Endodermal cell (in vitro differentiated cells): Measurements from ENCODE around the gene TAF11L11. TPM values are rescaled to one million over a fixed set of nuclear protein-coding genes. Genes with fewer than 3 reads are reported as not detected.
"Not testable (repeated sequence)": the region's sequence is repeated elsewhere in the genome, so short reads cannot be mapped to it uniquely, and the experiment has no call there.

ENCODE experiments used
- DNase-seq: peaks from one replicate; pipeline ENCODE4 v3.0.0-alpha.2; 2017
- H3K27ac ChIP-seq: 2 replicates; pipeline ENCODE4 v1.5.1; 2013; ENCODE audit warnings: mild to moderate bottlenecking, low read depth, low read length, moderate library complexity
- H3K27me3 ChIP-seq: 2 replicates; pipeline ENCODE4 v1.6.1; 2013; ENCODE audit warnings: mild to moderate bottlenecking, low read length, moderate library complexity; ENCODE audit not compliant: insufficient read depth, control insufficient read depth, poor library complexity, severe bottlenecking
- H3K36me3 ChIP-seq: 2 replicates; pipeline ENCODE4 v1.7.0; 2013; ENCODE audit warnings: mild to moderate bottlenecking, low read length, moderate library complexity; ENCODE audit not compliant: control insufficient read depth, insufficient read depth
- H3K4me1 ChIP-seq: one replicate; pipeline ENCODE4 v1.7.0; 2013; ENCODE audit warnings: low read length; ENCODE audit not compliant: control insufficient read depth, insufficient read depth
- H3K4me3 ChIP-seq: 2 replicates; pipeline ENCODE4 v1.5.1; 2013; ENCODE audit warnings: mild to moderate bottlenecking, low read length, moderate library complexity
- H3K9ac ChIP-seq: 2 replicates; pipeline ENCODE4 v1.6.1; 2013; ENCODE audit warnings: mild to moderate bottlenecking, low read length, moderate library complexity; ENCODE audit not compliant: poor library complexity, severe bottlenecking; ENCODE audit errors: extremely low read depth
- H3K9me3 ChIP-seq: 2 replicates; pipeline ENCODE4 v1.6.1; 2013; ENCODE audit warnings: mild to moderate bottlenecking, low read length, moderate library complexity; ENCODE audit not compliant: control insufficient read depth
- H3K27ac Mint-ChIP-seq: 2 replicates; pipeline ENCODE4 v1.8.0; 2020; ENCODE audit warnings: mixed read lengths
- H3K27me3 Mint-ChIP-seq: 2 replicates; pipeline ENCODE4 v1.8.0; 2021; ENCODE audit warnings: mild to moderate bottlenecking, mixed read lengths; ENCODE audit not compliant: insufficient read depth
- H3K36me3 Mint-ChIP-seq: 2 replicates; pipeline ENCODE4 v1.8.0; 2020; ENCODE audit warnings: low read depth, mixed read lengths
- H3K4me1 Mint-ChIP-seq: 2 replicates; pipeline ENCODE4 v1.8.0; 2020; ENCODE audit warnings: mixed read lengths
- H3K4me3 Mint-ChIP-seq: 2 replicates; pipeline ENCODE4 v1.8.0; 2020; ENCODE audit warnings: mild to moderate bottlenecking, moderate library complexity, mixed read lengths
- H3K9me3 Mint-ChIP-seq: 2 replicates; pipeline ENCODE4 v1.8.0; 2020; ENCODE audit warnings: mild to moderate bottlenecking, mixed read lengths
- WGBS, 2 experiments: methylation state at CpG; one replicate each; pipeline versions ENCODE4 v1.1.5 to v1.1.7; 2013; ENCODE audit warnings: missing lambda C conversion rate in 2 of 2, mixed read lengths in 1 of 2; ENCODE audit not compliant: insufficient coverage in 1 of 2, insufficient read length in 1 of 2; 5-methylcytosine and 5-hydroxymethylcytosine counted together
- long read RNA-seq, 4 experiments: library from polyadenylated mRNA in 2 of 4; library from RNA in 1 of 4; library from capped mRNA in 1 of 4; stranded (forward) in 3 of 4; unstranded in 1 of 4; transcript quantifications; one replicate each; pipeline ENCODE4 v2.0.0, GENCODE V29; 2020 to 2021; ENCODE audit warnings: inconsistent platforms in 1 of 4
- polyA plus RNA-seq, 2 experiments: library from polyadenylated mRNA; stranded (reverse); fragments of 50-300 nt; gene quantifications; one replicate each; pipeline ENCODE4 v1.2.3, GENCODE V29; 2013
- total RNA-seq, 2 donors: library from RNA; stranded (reverse); fragmentation: NEBNext Ultra II Directional in 1 of 2; extraction: Animal tissue kit (Norgen Biotek cat#: 25700) in 1 of 2; gene quantifications; 2 replicates in 1 of 2; 3 replicates in 1 of 2; pipeline ENCODE4 v1.2.1, GENCODE V29; 2021

Gene TAF11L11
- not detected for total RNA-seq
- not detected for polyA plus RNA-seq (2013, experiment 1 of 2)
- polyA plus RNA-seq (2013, experiment 2 of 2): not detected
- long read RNA-seq, experiment 1: 0 reads
- long read RNA-seq, experiment 2: 0 reads
- long read RNA-seq, experiment 3: 0 reads
- long read RNA-seq, experiment 4: 0 reads

- 95% methylated on average over 5 of the region's 6 CpGs; no CpG with 5 or more reads in 1 of the 2 experiments for WGBS, 2 experiments
- H3K9me3 ChIP-seq, H3K36me3 ChIP-seq, H3K27ac Mint-ChIP-seq, H3K4me3 ChIP-seq, H3K27me3 ChIP-seq, H3K27me3 Mint-ChIP-seq, H3K36me3 Mint-ChIP-seq, H3K9ac ChIP-seq, H3K4me3 Mint-ChIP-seq, H3K27ac ChIP-seq, H3K4me1 Mint-ChIP-seq, H3K9me3 Mint-ChIP-seq, H3K4me1 ChIP-seq, DNase-seq: not testable (repeated sequence)
These were observed at the start of gene TAF11L11 for GRCh38 chr5:17603880-17604279. TAF11L11 (plus strand) TSS chr5:17604183.

GRCh38 chr5:17585658-17586057, 18.3 kb upstream of the TAF11L11 start, which contains the start of gene TAF11L7:
TAF11L7 (minus strand) TSS chr5:17585758.
- WGBS, 2 experiments: no CpG with 5 or more reads among the region's 16 CpGs
- not testable (repeated sequence) for H3K36me3 Mint-ChIP-seq, H3K4me1 ChIP-seq, H3K4me1 Mint-ChIP-seq, H3K9me3 ChIP-seq, H3K36me3 ChIP-seq, H3K27me3 Mint-ChIP-seq, H3K9me3 Mint-ChIP-seq, H3K4me3 ChIP-seq, H3K4me3 Mint-ChIP-seq, H3K9ac ChIP-seq, H3K27ac Mint-ChIP-seq, DNase-seq, H3K27me3 ChIP-seq, H3K27ac ChIP-seq

GRCh38 chr5:17590860-17591259, 13.1 kb upstream of the TAF11L11 start, which contains the start of gene TAF11L8:
TAF11L8 (minus strand) TSS chr5:17590960.
- H3K27ac ChIP-seq, H3K27me3 Mint-ChIP-seq, H3K9ac ChIP-seq, DNase-seq, H3K4me3 Mint-ChIP-seq, H3K27me3 ChIP-seq, H3K9me3 ChIP-seq, H3K4me1 ChIP-seq, H3K4me1 Mint-ChIP-seq, H3K36me3 Mint-ChIP-seq, H3K36me3 ChIP-seq, H3K4me3 ChIP-seq, H3K27ac Mint-ChIP-seq, H3K9me3 Mint-ChIP-seq: not testable (repeated sequence)
- WGBS, 2 experiments: no CpG with 5 or more reads among the region's 16 CpGs

- WGBS, 2 experiments: no CpG with 5 or more reads among the region's 15 CpGs
- H3K4me1 Mint-ChIP-seq: not testable (repeated sequence)
These were observed 9.7 kb upstream of the TAF11L11 start, which contains the start of gene TAF11L9 for GRCh38 chr5:17594255-17594654. TAF11L9 (minus strand) TSS chr5:17594394.

GRCh38 chr5:17597728-17598127, 6.3 kb upstream of the TAF11L11 start, which contains the start of gene TAF11L10:
TAF11L10 (minus strand) TSS chr5:17597828.
- not testable (repeated sequence) for H3K27me3 ChIP-seq, H3K9me3 ChIP-seq, H3K36me3 ChIP-seq, H3K9me3 Mint-ChIP-seq, H3K27ac ChIP-seq, H3K4me3 ChIP-seq, DNase-seq, H3K4me1 ChIP-seq, H3K4me1 Mint-ChIP-seq, H3K4me3 Mint-ChIP-seq, H3K36me3 Mint-ChIP-seq, H3K27me3 Mint-ChIP-seq, H3K27ac Mint-ChIP-seq, H3K9ac ChIP-seq
- no CpG with 5 or more reads among the region's 15 CpGs for WGBS, 2 experiments

More at GRCh38 chr5:17594255-17594654, 9.7 kb upstream of the TAF11L11 start, which contains the start of gene TAF11L9:
- H3K4me3 Mint-ChIP-seq, H3K36me3 Mint-ChIP-seq, H3K4me1 ChIP-seq, H3K27ac ChIP-seq, DNase-seq, H3K9me3 Mint-ChIP-seq, H3K4me3 ChIP-seq, H3K27ac Mint-ChIP-seq, H3K27me3 Mint-ChIP-seq, H3K27me3 ChIP-seq, H3K9ac ChIP-seq, H3K36me3 ChIP-seq, H3K9me3 ChIP-seq: not testable (repeated sequence)
